GM12873 (cell line): ENCODE results near the gene BPIFB2.

ENCODE experiments used
- CTCF ChIP-seq: IDR thresholded peaks from 2 replicates; pipeline ENCODE4 v1.5.1; 2012; ENCODE audit warnings: low read depth, mild to moderate bottlenecking, moderate library complexity, low read length, control low read depth; ENCODE audit not compliant: insufficient read depth; ENCODE audit errors: missing control alignments

Gene BPIFB2

GRCh38 chr20:33020278-33021161, 13.0 kb downstream of the BPIFB2 start:
- no peak for TF ChIP-seq CTCF

DNA sequence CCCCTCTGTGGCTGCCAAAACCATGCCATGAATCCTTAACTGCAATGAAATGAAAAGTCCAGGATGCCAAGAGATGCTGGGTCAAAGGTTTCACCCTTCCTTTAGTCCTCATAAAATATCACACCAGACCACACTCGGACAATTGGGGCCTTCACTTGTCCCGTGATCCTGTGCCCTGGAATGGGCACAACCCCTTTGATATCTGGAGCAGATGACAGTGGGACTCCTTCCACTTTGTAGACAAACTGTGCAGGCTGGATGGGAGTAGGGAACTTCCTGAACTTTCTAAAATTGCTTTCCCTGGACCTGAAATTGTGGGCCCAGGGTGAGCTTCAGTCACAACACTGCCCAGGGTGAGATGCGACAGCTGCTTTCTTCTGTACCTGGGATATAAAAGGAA, 14.4 kb downstream of the BPIFB2 start:
- no peak for TF ChIP-seq CTCF

DNA sequence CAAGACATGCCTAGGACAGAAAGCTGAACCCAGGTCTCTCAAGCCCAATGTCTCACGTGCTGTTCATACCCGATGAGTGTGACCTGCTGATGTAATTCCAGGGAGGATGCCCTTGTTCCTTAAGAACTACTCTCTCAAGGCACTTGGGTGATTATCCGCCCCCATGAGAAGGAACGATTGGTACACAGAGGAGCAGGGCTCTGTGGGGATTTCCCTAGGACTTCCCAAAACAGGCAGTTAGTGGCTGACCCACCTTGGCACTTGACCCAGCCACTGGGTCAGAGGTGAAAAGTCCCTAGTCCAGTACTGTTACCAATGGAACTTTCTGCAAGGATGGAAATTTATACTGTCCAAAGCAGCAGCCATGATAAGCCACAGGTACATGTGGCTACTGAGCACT, 14.8 kb downstream of the BPIFB2 start:
- TF ChIP-seq CTCF: no peak

DNA sequence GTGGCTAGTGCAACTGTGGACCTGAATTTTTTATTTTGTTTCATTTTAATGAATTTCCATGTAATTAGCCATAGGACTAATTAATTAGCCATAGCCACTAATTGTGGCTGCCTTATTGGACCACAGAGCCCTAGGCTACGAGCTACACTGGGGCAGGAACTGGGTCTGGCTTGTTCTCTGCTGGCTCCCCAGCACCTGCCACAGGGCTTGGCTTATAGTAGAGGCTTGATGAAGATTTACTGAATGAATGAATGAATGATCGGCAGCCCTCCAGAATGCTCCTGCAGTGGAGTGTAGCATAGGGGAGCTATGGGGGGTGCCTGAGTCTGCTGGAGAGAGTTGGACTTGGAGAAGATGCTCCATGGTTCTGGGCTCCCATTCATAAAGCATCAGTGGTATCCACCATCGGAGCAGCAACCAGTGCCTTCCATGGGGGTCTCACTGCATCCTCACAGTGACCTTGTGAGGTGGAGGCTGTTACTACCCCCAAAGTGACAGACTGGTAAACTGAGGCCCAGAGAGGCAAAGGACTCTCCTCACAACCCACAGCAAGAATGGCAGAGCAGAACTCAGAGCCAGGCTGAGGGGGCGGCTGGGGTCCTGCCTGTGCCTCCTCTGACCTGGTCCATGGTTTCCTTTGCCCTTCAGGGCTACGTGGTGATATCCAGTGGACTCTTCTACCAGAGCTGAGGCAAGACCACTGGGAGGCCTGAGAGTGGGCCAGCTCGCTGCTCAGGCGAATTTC, 15.4 kb downstream of the BPIFB2 start:
- TF ChIP-seq CTCF: no peak

- TF ChIP-seq CTCF: no peak
Observed at GRCh38 chr20:33023439-33024242, 16.1 kb downstream of the BPIFB2 start.

GRCh38 chr20:33024243-33024560, 16.7 kb downstream of the BPIFB2 start:
- TF ChIP-seq CTCF: no peak
